Ovary (tissue), 9 donors: ENCODE results near the gene TBL2. TPM values are rescaled to one million over a fixed set of nuclear protein-coding genes. Genes with fewer than 3 reads are reported as not detected.
"Not testable (repeated sequence)": the region's sequence is repeated elsewhere in the genome, so short reads cannot be mapped to it uniquely, and the experiment has no call there.

Source experiments
- DNase-seq, 5 donors: peaks; one replicate each; pipeline ENCODE4 v3.0.0-alpha.2; 2019 to 2020
- H3K27ac ChIP-seq, 2 donors: fragments of 200-600 bp; one replicate each; pipeline versions ENCODE4 v1.5.1 to v1.8.0; 2019 to 2022
- H3K27me3 ChIP-seq: fragments of 200-600 bp; one replicate; pipeline ENCODE4 v1.8.0; 2022
- H3K36me3 ChIP-seq: fragments of 200-600 bp; sonication (generic); one replicate; pipeline ENCODE4 v1.5.1; 2019
- H3K4me1 ChIP-seq: one replicate; pipeline ENCODE4 v1.8.1; 2013; ENCODE audit warnings: mild to moderate bottlenecking, moderate library complexity; ENCODE audit not compliant: insufficient read depth
- H3K4me3 ChIP-seq: fragments of 200-600 bp; sonication (generic); one replicate; pipeline ENCODE4 v1.5.1; 2017
- H3K9me3 ChIP-seq, 2 donors: fragments of 200-600 bp in 1 of 2; sonication (generic) in 1 of 2; one replicate each; pipeline versions ENCODE4 v1.5.1 to v1.8.1; 2013 to 2019; ENCODE audit warnings: mild to moderate bottlenecking in 1 of 2, moderate library complexity in 1 of 2
- EP300 ChIP-seq: sonication (generic); formaldehyde crosslinking; IDR thresholded peaks from one replicate; pipeline ENCODE4 v1.6.1; 2017; ENCODE audit warnings: antibody characterized with exemption
- POLR2A ChIP-seq: fragments of 450-650 bp; IDR thresholded peaks from one replicate; pipeline ENCODE4 v1.6.1; 2017; ENCODE audit warnings: antibody characterized with exemption, mild to moderate bottlenecking, moderate library complexity
- WGBS, 3 donors: extraction: QIAGEN DNeasy Blood & Tissue Kit in 1 of 3; methylation state at CpG; one replicate each; pipeline versions ENCODE4 v1.1.5 to v1.1.7; 2013 to 2017; 5-methylcytosine and 5-hydroxymethylcytosine counted together
- intact Hi-C, 4 donors: fragments of 100-400 bp; cut with DNase I; formaldehyde crosslinking; loops; one replicate each; pipeline versions ENCODE4 v1.11.0 to v1.15.1; 2022 to 2023
- polyA plus RNA-seq, 2 donors: library from polyadenylated mRNA; stranded (reverse); fragments of 200-250 nt in 1 of 2; fragments of 350-450 nt in 1 of 2; fragmentation: Illumina TruSeq in 1 of 2; extraction: RNeasy Lipid Tissue Mini Kit (QIAGEN cat#74804) in 1 of 2; gene quantifications; one replicate each; pipeline ENCODE4 v1.2.3, GENCODE V29; 2013 to 2014
- total RNA-seq, 7 donors: library from RNA; depleted of rRNA in 2 of 7; stranded (reverse); fragments of >200 nt in 2 of 7; fragmentation: NEBNext Ultra II Directional in 3 of 7; extraction: Animal tissue kit (Norgen Biotek cat#: 25700) in 3 of 7; gene quantifications; one replicate each; pipeline versions ENCODE4 v1.1.0 to v1.2.4, GENCODE V29; 2016 to 2023
- TF ChIP-seq, protein P1 (sequence below), 3 donors: fragments of 450-650 bp in 2 of 3; fragments of 200-600 bp in 1 of 3; IDR thresholded peaks; one replicate each; pipeline versions ENCODE4 v1.5.1 to v1.8.0; 2016 to 2022; ENCODE audit warnings: antibody characterized with exemption in 3 of 3, mild to moderate bottlenecking in 1 of 3
- donor health status: DM: no; HTN: no; CAD: no; lungs with moderate emphysema.
- donor health status: DM: no; HTN: no; CAD: no.
- donor health status: Bipolar disorder and iron deficiency.
- donor health status: DM: yes; HTN: yes; CAD: no.
- donor health status: DM: no; HTN: no; CAD: no.
- donor health status: DM: yes; HTN: yes; CAD: no.

The TBL2 gene
- total and polyA plus RNA-seq, 9 donors: 26.6 to 47.3 (median 40.7) TPM

DNA sequence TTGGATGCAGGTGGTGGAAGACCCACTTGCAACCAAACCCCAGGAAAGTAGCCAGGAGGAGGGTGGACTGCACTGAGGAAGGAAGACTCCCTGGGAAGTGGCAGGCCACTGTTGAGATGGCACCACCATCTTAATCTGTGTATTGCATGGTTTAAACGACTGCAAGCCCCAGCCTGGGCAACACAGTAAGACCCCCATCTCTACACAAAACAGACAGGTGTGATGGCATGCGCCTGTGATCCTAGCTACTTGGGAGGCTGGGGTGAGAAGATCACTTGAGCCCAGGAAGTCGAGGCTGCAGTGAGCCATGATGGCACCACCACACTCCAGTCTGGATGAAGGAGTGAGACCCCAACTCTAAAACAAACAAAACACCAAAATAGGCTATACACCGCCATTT is 11.2 kb downstream of the TBL2 start:
- TF ChIP-seq POLR2A: no peak
- TF ChIP-seq, protein P1, sequence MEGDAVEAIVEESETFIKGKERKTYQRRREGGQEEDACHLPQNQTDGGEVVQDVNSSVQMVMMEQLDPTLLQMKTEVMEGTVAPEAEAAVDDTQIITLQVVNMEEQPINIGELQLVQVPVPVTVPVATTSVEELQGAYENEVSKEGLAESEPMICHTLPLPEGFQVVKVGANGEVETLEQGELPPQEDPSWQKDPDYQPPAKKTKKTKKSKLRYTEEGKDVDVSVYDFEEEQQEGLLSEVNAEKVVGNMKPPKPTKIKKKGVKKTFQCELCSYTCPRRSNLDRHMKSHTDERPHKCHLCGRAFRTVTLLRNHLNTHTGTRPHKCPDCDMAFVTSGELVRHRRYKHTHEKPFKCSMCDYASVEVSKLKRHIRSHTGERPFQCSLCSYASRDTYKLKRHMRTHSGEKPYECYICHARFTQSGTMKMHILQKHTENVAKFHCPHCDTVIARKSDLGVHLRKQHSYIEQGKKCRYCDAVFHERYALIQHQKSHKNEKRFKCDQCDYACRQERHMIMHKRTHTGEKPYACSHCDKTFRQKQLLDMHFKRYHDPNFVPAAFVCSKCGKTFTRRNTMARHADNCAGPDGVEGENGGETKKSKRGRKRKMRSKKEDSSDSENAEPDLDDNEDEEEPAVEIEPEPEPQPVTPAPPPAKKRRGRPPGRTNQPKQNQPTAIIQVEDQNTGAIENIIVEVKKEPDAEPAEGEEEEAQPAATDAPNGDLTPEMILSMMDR (IDR thresholded peaks at IDR 0.05): no peak
- no peak for TF ChIP-seq EP300
- Histone ChIP-seq H3K9me3 (no peaks in the 10 kb centered on the region), H3K36me3 (no peaks in the 10 kb centered on the region), H3K4me3 (no peak overlapping the region), H3K4me1 (no peaks in the 10 kb centered on the region), H3K27me3 (no peaks in the 10 kb centered on the region), H3K27ac (no peak overlapping the region)
- DNase-seq: peak in 1 of 5 donors; percentile 21
- WGBS, 3 donors: 80 to 89% (median 81%) methylated on average over 4 of the region's 4 CpGs
- intact Hi-C loops: no loop called here

DNA sequence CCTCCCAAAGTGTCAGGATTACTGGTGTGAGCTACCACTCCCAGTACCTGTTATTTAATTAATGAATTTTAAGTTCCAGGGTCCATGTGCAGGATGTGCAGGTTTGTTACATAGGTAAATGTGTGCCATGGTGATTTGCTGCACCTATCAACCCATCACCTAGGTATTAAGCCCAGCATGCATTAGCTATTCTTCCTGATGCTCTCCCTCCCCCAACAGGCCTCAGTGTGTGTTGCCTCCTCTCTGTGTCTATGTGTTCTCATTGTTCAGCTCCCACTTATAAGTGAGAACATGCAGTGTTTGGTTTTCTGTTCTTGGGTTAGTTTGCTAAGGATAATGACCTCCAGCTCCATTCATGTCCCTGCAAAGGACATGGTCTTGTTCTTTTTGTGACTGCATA is 11.9 kb downstream of the TBL2 start:
- H3K27me3 ChIP-seq, intact Hi-C loops, H3K36me3 ChIP-seq, H3K9me3 ChIP-seq, H3K4me1 ChIP-seq, H3K4me3 ChIP-seq, DNase-seq: not testable (repeated sequence)
- peak overlapping the region in 1 of 2 donors; percentile 5 for H3K27ac ChIP-seq

DNA sequence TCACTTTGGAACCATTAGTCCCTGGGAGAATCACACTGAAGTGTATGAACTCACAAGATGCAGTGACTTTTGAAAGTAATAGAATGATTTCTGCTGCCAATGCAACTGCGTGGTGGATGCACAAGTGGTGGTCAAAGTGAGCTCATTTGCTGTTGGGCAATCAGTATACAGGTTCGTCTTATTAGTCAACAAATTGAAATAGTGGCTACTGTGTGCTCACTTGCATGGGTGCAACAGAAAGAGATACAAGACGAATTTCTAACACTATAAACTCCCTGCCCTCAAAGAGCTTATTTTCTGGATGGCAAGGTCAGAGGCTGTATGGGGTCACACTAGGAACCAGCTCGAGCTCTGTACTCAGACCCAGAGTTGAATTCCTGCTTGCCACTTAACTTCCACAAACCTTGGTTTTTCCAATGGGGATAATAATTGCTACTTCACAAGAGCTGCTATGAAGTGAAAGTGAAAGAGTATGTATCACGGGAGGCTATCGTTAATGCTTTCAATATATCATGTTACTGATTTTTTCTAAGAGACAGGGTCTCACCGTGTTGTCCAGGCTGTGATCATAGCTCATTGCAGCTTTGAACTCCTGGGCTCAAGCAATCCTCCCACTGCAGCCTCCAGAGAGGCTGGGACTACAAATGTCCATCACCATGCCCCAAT is 12.6 kb downstream of the TBL2 start:
- H3K4me1 ChIP-seq: no peaks in the 10 kb centered on the region
- no peak for TF ChIP-seq EP300
- TF ChIP-seq, protein P1 (IDR thresholded peaks at IDR 0.05): no peak
- TF ChIP-seq POLR2A: no peak
- H3K27ac ChIP-seq: peak overlapping the region in 1 of 2 donors; percentile 5
- H3K4me3 ChIP-seq: no peak overlapping the region
- H3K27me3 ChIP-seq: no peaks in the 10 kb centered on the region
- no peaks in the 10 kb centered on the region for H3K9me3 ChIP-seq
- intact Hi-C loops: no loop called here
- 20 to 36% (median 33%) methylated on average over 7 of the region's 7 CpGs for WGBS, 3 donors
- DNase-seq: no peak
- no peaks in the 10 kb centered on the region for H3K36me3 ChIP-seq

DNA sequence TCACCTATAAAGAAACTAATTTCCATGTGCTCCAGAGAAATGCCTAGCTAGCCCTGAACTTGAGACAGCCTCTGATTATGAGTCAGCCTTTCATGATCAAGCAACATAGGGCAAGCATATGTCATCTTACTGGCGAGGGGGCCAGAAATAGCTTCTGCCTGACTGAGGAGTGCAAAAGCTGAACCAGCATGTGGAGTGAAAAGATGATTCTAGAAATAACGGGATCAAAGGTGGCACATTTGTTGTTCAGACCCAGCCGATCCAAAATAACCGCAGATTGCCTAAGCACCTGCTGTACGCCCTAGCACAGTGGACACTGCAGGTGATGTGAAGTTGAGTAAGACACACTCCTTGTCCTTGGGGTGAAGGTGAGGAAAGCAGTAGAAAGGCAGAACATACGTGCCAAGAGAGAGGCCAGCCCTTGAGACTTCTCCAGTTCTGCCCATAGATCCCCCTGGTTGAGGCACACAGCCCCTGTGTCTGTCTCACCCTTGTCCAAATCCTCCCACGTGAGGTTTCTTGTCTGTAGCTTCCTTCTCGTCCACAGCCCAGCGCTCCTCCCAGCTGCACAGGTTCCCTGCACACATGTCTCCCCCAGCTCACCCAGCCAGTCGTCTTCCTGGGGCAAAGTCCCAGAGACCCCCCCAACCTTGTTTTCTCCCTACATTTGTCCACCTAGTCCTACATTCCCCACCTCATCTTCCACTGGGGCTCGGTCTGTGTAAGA is 18.1 kb downstream of the TBL2 start:
- Histone ChIP-seq H3K27ac (no peak overlapping the region), H3K4me1 (peaks cover 6% of the 10 kb centered on the region), H3K36me3 (no peaks in the 10 kb centered on the region), H3K4me3 (no peak overlapping the region), H3K9me3 (no peaks in the 10 kb centered on the region), H3K27me3 (no peaks in the 10 kb centered on the region)
- peak in 1 of 5 donors; percentile 38 for DNase-seq
- intact Hi-C loops: no loop called here
- TF ChIP-seq EP300: no peak
- WGBS, 3 donors: 32 to 39% (median 32%) methylated on average over 11 of the region's 11 CpGs

DNA sequence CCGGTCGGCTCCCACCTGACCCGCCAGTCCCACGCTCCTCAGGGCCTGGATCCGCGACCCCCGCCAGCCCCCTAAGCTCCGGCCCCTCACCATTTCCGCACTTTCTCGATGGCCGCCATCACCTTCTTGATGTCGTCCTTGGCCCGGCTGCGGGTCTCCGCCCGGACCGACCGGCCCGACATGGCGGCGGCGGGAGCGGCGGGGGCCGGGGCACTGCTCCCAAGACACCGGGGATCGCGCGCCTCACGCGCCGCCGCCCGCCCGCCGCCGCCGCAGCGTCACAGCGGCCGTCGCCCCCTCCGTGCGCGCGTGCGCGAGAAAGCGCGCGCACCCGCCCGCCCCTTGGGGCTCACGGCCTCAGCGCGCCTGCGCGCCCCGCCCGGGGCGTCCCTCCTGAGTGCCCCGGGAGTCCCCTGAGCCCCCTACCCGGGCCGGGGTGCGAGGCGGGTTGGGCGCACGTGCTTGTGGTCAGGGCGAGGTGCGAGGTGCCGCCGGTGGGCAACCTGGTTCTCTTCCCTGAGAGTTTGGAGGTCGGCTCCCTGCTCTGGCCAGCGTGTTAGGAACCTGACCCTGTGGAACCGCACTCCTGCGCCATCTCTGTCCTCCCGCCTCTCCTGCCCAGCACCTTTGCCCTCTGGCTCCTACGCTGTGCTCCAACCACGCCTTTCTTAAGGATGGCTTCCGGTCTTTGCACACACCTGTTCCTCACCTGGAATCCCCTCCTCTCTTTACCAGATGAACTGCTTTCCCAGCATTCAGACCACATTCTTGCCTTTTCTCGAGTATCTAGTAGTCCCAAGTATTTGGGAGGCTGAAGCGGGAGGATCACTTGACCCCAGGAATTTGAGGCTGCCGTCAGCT is 20.8 kb downstream of the TBL2 start, which contains the start of gene BCL7B:
BCL7B (minus strand) TSS at position 294 of the 861 bp plus-strand sequence; CDS start at position 182, 112 bp downstream.
- no peaks in the 10 kb centered on the region for H3K36me3 ChIP-seq
- no peaks in the 10 kb centered on the region for H3K27me3 ChIP-seq
- H3K9me3 ChIP-seq: no peaks in the 10 kb centered on the region
- 3 to 9% (median 4%) methylated on average over 40 to 83 of the region's 83 CpGs for WGBS, 3 donors
- TF ChIP-seq, protein P1 (IDR thresholded peaks at IDR 0.05): peak in 1 of 3 donors; percentile 0
- TF ChIP-seq POLR2A: peak; percentile 72
- no peak for TF ChIP-seq EP300
- peak within 1 kb of the TSS; percentile 84 to 97 for H3K27ac ChIP-seq
- intact Hi-C loops: no loop called here
- H3K4me3 ChIP-seq: peak within 1 kb of the TSS; percentile 95
- peaks cover 6% of the 10 kb centered on the region for H3K4me1 ChIP-seq
- peak; percentile 66 to 86 (median 77) for DNase-seq
